WI38 (cell line): ENCODE data around the gene HCAR1.
"Not testable (repeated sequence)": the region's sequence is repeated elsewhere in the genome, so short reads cannot be mapped to it uniquely, and the experiment has no call there.

ENCODE experiments used
- H3K4me3 ChIP-seq: 2 replicates; pipeline ENCODE4 v1.5.1; 2011; ENCODE audit warnings: low read depth, mild to moderate bottlenecking, control low read depth, low read length
- TF ChIP-seq, protein P1 (sequence below): IDR thresholded peaks from 2 replicates; pipeline ENCODE4 v1.5.1; 2012; ENCODE audit warnings: low read depth, mild to moderate bottlenecking, control low read depth, low read length

HCAR1 gene

DNA sequence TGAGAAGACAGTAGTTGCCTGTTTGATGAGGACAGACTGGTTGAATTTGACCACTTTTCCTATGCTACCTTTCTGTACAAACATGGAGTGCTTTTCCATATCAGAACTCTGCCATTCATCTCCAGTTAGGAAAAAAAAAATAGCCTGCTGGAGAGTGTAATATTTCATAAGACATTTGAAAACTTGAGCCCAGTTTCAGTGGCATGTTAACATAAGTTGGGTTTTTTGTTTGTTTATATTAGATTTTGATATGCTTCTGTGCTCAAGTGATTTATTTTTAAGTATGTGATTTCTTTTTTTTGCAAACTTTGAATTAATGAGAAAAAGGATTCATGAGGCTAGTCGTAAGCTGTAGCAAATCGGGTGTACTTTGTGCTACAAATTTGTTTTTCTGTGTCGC, 26.8 kb downstream of the HCAR1 start:
- H3K4me3 ChIP-seq, result not testable (repeated sequence)

DNA sequence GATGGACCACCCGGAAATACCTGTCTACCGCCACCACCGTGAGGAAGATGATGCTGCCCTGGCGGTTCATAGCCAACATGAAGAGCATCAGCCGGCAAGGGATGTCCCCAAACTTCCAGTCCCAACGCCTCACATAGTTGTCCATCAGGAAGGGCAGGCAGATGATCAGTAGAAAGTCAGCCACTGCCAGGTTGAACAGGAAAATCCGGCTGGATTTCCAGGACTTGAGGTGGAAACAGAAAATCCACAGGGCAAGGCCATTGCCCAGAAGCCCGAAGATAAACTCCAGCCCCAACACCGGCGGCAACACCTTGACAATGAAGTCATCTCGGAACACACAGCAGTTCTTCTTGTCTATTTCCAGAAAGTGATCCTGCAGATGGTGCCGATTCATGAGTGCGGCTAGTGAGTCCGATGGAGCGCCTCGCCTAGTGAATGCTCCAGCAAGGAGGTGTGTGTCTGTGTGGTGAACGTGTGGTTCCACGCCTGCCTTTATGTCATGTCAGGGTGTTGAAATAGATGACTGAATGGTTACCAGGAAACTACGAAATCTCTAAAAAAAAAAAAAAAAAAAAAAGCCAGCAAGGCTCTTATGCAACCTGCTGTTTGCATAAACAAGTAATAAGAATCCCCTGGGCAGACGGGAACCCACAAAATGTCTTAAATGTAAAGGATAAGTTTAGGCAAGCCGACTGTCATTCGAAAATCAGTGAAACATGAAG, 27.6 kb downstream of the HCAR1 start, which contains the start of gene HCAR2:
Gene HCAR2 (minus strand): TSS at position 468 of the 722 bp plus-strand sequence. CDS start 74 bp downstream, at position 394.
- H3K4me3 ChIP-seq, result not testable (repeated sequence)

DNA sequence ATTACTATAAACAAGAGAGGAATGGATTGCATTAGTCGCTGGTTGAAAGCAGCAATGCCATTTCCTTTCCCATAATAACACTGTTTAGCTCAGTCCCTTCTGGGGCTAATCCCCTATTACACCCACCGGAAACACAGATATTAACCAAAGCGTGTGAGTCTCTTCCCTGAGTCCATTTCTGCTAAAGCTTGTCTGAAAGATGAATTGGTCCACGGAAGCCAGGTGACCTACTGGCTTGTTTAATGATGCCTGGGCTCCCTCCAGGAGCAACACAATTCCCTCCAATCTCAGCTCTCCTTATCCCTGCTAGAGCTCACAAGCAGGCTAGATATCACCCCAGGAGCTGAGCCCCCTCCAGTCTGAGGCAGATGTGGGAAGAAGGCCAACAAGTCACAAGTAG, 29.2 kb downstream of the HCAR1 start:
- not testable (repeated sequence) for H3K4me3 ChIP-seq

DNA sequence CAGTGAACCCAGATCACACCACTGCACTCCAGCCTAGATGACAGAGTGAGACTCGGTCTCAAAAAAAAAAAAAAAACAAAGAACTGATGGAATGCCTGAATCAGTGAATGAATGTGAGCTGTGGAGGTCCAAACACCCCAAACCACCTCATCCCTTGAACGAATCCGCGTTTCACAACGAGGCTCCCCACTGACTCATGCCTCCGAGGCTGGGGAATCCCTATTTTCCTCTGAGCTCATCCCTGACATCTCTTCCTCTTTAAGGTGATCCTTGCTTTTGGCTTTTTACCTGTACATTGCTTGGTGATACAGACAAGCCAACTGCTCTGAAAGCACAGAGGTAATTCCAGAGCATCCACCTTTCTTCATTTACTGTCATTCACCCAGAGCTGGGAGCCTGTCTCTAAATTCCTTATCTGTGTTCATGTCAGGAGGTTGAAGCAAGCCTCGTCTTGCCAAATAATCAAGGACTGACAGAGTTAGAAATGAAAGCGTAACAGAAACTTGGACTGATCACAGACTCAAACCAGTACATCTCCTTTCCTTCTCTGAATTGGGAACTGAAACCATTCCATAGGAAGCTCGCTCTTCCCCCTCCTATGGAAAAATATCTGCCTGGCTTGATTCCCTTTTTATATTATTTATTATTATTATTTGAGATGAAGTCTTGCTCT, 30.5 kb downstream of the HCAR1 start:
- H3K4me3 ChIP-seq, result not testable (repeated sequence)

DNA sequence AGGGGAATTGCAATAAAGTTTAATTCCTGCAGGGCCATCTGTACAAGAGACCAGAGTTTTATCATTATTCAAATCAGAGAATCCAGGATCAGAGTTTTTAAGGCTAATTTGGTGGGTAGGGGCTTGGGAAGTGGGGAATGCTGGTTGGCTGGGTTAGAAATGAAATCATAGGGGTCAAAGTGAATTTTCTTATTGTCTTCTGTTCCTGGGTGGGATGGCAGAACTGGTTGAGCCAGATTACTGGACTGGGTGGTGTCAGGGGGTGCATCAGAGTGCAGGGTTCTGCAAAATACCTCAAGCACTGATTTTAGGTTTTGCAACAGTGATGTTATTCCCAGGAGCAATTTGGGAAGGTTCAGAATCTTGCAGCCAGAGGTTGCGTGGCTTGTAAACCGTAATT, 33.7 kb downstream of the HCAR1 start:
- H3K4me3 ChIP-seq, result not testable (repeated sequence)

DNA sequence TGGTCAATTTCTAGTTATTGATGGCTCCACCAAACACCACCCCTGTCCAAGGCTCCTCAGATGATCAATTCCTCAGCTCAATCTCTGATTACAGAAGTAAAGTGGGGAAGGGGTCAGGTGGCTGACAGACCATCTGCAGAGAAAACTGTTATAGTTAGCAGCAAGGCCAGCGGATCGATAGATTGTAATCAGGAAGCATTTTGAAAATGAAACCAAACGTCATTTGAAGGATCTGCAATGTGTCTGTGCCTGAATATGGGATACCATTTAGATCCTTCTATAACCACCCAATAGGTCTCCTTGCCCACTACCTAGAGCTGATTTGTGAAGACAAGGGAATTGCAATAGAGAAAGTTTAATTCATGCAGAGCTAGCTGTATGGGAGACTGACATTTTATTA, 39.1 kb downstream of the HCAR1 start:
- TF ChIP-seq, protein P1, sequence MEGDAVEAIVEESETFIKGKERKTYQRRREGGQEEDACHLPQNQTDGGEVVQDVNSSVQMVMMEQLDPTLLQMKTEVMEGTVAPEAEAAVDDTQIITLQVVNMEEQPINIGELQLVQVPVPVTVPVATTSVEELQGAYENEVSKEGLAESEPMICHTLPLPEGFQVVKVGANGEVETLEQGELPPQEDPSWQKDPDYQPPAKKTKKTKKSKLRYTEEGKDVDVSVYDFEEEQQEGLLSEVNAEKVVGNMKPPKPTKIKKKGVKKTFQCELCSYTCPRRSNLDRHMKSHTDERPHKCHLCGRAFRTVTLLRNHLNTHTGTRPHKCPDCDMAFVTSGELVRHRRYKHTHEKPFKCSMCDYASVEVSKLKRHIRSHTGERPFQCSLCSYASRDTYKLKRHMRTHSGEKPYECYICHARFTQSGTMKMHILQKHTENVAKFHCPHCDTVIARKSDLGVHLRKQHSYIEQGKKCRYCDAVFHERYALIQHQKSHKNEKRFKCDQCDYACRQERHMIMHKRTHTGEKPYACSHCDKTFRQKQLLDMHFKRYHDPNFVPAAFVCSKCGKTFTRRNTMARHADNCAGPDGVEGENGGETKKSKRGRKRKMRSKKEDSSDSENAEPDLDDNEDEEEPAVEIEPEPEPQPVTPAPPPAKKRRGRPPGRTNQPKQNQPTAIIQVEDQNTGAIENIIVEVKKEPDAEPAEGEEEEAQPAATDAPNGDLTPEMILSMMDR, result no peak
- no peak overlapping the region for H3K4me3 ChIP-seq

DNA sequence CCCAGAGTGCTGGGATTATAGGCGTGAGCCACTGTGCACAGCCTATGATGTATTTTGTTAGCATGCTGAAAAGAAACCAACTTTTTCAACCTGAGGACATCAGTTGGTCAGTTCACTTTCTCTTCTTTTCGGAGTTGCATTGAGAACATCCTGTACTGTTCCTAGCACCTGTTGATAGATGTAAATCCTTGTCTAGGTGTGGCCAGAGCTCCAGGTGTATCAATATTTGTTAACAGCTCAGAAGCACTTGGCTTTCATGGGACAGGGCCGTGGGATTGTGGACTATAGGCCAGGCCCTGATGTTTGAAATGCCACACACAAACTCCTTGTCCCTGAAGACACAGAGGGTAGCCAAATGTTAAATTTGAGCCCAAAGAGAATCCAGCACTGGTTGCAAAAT, 42.4 kb downstream of the HCAR1 start:
- H3K4me3 ChIP-seq, result no peak overlapping the region
- TF ChIP-seq, protein P1, result no peak

DNA sequence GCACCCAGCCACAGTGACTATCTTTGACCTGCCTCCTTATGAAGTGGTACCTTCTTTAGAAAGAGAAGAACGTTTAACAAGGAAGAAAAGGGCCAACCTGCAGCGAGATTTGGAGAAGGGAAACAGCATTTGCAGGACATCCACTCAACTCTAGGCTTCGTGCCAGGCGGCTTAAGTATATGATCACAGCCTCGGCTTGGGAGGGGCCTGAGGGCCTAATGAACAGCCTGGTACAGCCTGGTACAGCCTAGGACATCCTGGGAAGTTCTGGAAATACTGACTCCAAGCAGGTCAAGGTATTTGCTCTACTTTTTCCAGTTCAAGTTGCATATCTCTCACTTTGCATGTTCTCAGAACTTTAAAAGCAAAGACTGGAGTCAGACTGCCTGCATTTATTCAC, 43.6 kb downstream of the HCAR1 start:
- H3K4me3 ChIP-seq, result no peak overlapping the region
- TF ChIP-seq, protein P1, result no peak

DNA sequence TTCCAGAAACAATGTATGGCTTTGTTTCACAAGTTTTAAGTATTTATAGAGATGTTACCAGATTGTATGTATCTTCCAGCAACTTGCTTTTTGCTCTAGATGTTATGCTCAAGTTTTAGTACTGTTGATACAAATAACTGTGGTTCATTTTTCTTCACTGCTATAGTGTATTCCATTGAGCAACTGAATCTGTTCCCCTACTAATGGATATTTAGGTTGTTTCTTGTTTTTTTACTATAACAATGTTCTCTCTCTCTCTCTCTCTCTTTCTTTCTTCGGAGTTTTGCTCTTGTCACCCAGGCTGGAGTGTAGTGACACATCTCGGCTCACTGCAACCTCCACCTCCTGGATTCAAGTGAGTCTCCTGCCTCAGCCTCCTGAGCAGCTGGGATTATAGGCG, 44.1 kb downstream of the HCAR1 start:
- TF ChIP-seq, protein P1, result no peak

DNA sequence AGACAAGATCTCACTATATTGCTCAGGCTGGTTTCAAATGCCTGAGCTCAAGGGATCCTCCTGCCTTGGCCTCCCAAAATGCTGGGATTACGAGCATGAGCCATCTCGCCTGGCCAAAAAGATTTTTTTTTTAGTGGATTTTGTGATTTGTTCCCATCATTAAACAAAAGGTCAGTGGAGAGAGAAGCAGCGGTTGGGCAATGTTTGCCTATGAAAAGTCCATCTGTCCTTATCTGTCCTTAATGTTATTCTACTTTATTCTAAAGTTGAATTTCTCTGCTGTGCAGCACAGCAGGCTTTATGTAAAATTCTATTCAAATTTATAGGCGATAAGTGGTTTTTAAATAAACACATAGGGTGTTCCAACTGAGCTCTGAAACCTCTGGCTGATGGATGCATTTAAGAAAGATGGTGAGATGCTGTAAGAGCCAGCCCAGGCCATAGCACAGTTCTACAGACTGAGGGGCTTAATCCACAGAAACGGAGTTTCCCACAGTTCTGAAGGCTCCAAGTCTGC, 46.3 kb downstream of the HCAR1 start:
- TF ChIP-seq, protein P1, result no peak
- H3K4me3 ChIP-seq, result no peak overlapping the region

More for the DNA sequence above, 44.1 kb downstream of the HCAR1 start:
- no peak overlapping the region for H3K4me3 ChIP-seq
